K562 (cell line): ENCODE data around the gene ABI3BP. TPM values are rescaled to one million over a fixed set of nuclear protein-coding genes. Genes with fewer than 3 reads are reported as not detected.
"Not testable (repeated sequence)": the region's sequence is repeated elsewhere in the genome, so short reads cannot be mapped to it uniquely, and the experiment has no call there.

Experiments used
- ATAC-seq: fragments of 200-7000 bp; cut with Tn5 transposase; 3 replicates; pipeline ENCODE4 v1.9.1; 2020; ENCODE audit warnings: moderate library complexity
- BruUV-seq: library from RNA; stranded (reverse); fragments of 400-500 nt; replicated peaks from 2 replicates; lab custom pipeline; 2021; lab: Mats Ljungman, UMichigan
- CTCF ChIA-PET: fragments of 300-600 bp; formaldehyde crosslinking; extraction: SDS; loops from one replicate; lab custom pipeline; 2021; ENCODE audit warnings: low intra/inter-chr PET ratio; lab: Yijun Ruan, JAX
- POLR2A ChIA-PET: fragments of 300-600, 350-650 bp; sonication (Branson Sonifier 250); formaldehyde crosslinking; extraction: SDS; loops from one replicate; lab custom pipeline; 2021; ENCODE audit warnings: antibody characterized with exemption, inconsistent platforms; lab: Yijun Ruan, JAX
- DNase-seq, 4 experiments: peaks; one replicate each; pipeline versions ENCODE4 v3.0.0 to v3.0.0-alpha.2; 2011 to 2018; ENCODE audit warnings: low spot score in 3 of 4, mixed read lengths in 3 of 4; ENCODE audit errors: extremely low read depth in 1 of 4
- FAIRE-seq: peaks from 2 replicates; lab custom pipeline; 2011; peaks lifted over from hg19 to GRCh38; lab: Jason Lieb, UNC
- H2AFZ ChIP-seq: 2 replicates; pipeline ENCODE4 v1.6.0; 2011; ENCODE audit warnings: low read depth, low read length, control low read depth, inconsistent platforms
- H3K27ac ChIP-seq: fragments of 200-600 bp; 3 replicates; pipeline ENCODE4 v1.8.0; 2011; ENCODE audit warnings: low read depth, mild to moderate bottlenecking, control low read depth, inconsistent platforms, low read length, moderate library complexity, mixed read lengths; ENCODE audit errors: extremely low read depth
- H3K27me3 ChIP-seq, 2 experiments: fragments of 300-600 bp in 1 of 2; 2 replicates in 1 of 2; 3 replicates in 1 of 2; pipeline versions ENCODE4 v1.6.0 to v1.8.0; 2011; ENCODE audit warnings: inconsistent platforms in 2 of 2, low read length in 2 of 2, mild to moderate bottlenecking in 1 of 2, mixed read lengths in 1 of 2, moderate library complexity in 1 of 2; ENCODE audit not compliant: control insufficient read depth in 2 of 2, insufficient read depth in 2 of 2
- H3K36me3 ChIP-seq: fragments of 300-600 bp; 3 replicates; pipeline ENCODE4 v1.8.0; 2011; ENCODE audit warnings: mild to moderate bottlenecking, low read length, inconsistent platforms; ENCODE audit not compliant: control insufficient read depth, insufficient read depth
- H3K4me1 ChIP-seq, 2 experiments: fragments of 200-600 bp in 1 of 2; replicated peaks in 1 of 2; 2 replicates in 1 of 2; 3 replicates in 1 of 2; pipeline versions ENCODE4 v1.5.1 to v1.8.0; 2011; ENCODE audit warnings: inconsistent platforms in 2 of 2, low read length in 2 of 2, mild to moderate bottlenecking in 1 of 2, mixed read lengths in 1 of 2, moderate library complexity in 1 of 2; ENCODE audit not compliant: control insufficient read depth in 2 of 2, insufficient read depth in 2 of 2
- H3K4me2 ChIP-seq: 2 replicates; pipeline ENCODE4 v1.6.1; 2011; ENCODE audit warnings: low read length, control low read depth, inconsistent platforms, mixed read lengths; ENCODE audit not compliant: insufficient read depth
- H3K4me3 ChIP-seq: fragments of 200-600 bp; sonication (generic), shearing (Covaris generic); 2 replicates; pipeline ENCODE4 v1.5.1; 2016; ENCODE audit warnings: control low read depth, inconsistent platforms
- H3K79me2 ChIP-seq: fragments of 200-600 bp; 3 replicates; pipeline ENCODE4 v1.8.0; 2011; ENCODE audit warnings: low read length, inconsistent platforms; ENCODE audit not compliant: control insufficient read depth, insufficient read depth
- H3K9ac ChIP-seq, 2 experiments: 2 replicates each; pipeline versions ENCODE4 v1.6.0 to v1.6.1; 2011; ENCODE audit warnings: low read depth in 2 of 2, low read length in 2 of 2, control low read depth in 1 of 2, inconsistent platforms in 1 of 2, mild to moderate bottlenecking in 1 of 2, mixed read lengths in 1 of 2; ENCODE audit not compliant: insufficient read depth in 1 of 2
- H3K9me1 ChIP-seq: one replicate; pipeline ENCODE4 v1.6.0; 2011; ENCODE audit warnings: inconsistent platforms, mild to moderate bottlenecking, low read length, moderate library complexity; ENCODE audit not compliant: control insufficient read depth, insufficient read depth
- H3K9me3 ChIP-seq: replicated peaks from 2 replicates; pipeline ENCODE4 v1.5.1; 2011; ENCODE audit warnings: low read depth, low read length, inconsistent platforms; ENCODE audit not compliant: control insufficient read depth, insufficient read depth
- H4K20me1 ChIP-seq: replicated peaks from 2 replicates; pipeline ENCODE4 v1.6.1; 2011; ENCODE audit warnings: low read length, inconsistent platforms, mixed read lengths; ENCODE audit not compliant: control insufficient read depth, insufficient read depth
- FOSL1 ChIP-seq: fragments of 200-800 bp; sonication (Bioruptor generic); conservative IDR thresholded peaks from 2 replicates; pipeline ENCODE4 v1.6.1; 2016; ENCODE audit warnings: missing genetic modification characterization, missing compliant biosample characterization
- NBN ChIP-seq: fragments of 450-650 bp; IDR thresholded peaks from 2 replicates; pipeline ENCODE4 v1.6.1; 2016; ENCODE audit warnings: low read depth, mild to moderate bottlenecking
- NFIX ChIP-seq: fragments of 250-450 bp; sonication (Bioruptor Pico); IDR thresholded peaks from 2 replicates; pipeline ENCODE4 v1.4.0; 2020; ENCODE audit warnings: low read depth, mild to moderate bottlenecking, moderate library complexity
- RBFOX2 ChIP-seq: fragments of 200-400 bp; formaldehyde crosslinking; IDR thresholded peaks from 2 replicates; pipeline ENCODE4 v1.6.1; 2017; ENCODE audit warnings: low read depth, mild to moderate bottlenecking, low read length, moderate library complexity
- ZNF311 ChIP-seq: fragments of 250-450 bp; sonication (Bioruptor Pico); IDR thresholded peaks from 2 replicates; pipeline ENCODE4 v1.4.0; 2020; ENCODE audit warnings: mild to moderate bottlenecking, moderate library complexity
- WGBS: fragments of 100-300 bp; shearing (Covaris generic); methylation state at CpG from one replicate; pipeline ENCODE4 v1.1.6; 2016; ENCODE audit warnings: low coverage, mixed read lengths; ENCODE audit not compliant: insufficient coverage; ENCODE audit errors: missing lambda C conversion rate; 5-methylcytosine and 5-hydroxymethylcytosine counted together
- in situ Hi-C: fragments of 300-500 bp; cut with MboI; formaldehyde crosslinking; loops from 4 replicates; pipeline ENCODE4 v1.15.0; 2018; ENCODE audit warnings: inconsistent platforms, mixed read lengths
- intact Hi-C: fragments of 100-400 bp; cut with micrococcal nuclease; formaldehyde crosslinking; loops from 2 replicates; pipeline ENCODE4 v1.14.2; 2022
- polyA plus RNA-seq, 8 experiments: library from polyadenylated mRNA; depleted of rRNA in 4 of 8; stranded (reverse) in 5 of 8; unstranded in 3 of 8; fragments of >200 nt; fragmentation: Nextera tagmentation in 2 of 8; fragmentation: Illumina TruSeq in 1 of 8; extraction: Ambion mirVana in 2 of 8; extraction: Trizol in 1 of 8; gene quantifications; 2 replicates each; pipeline versions ENCODE4 v1.2.1 to v1.2.3, GENCODE V29; 2011 to 2014; ENCODE audit warnings: inconsistent platforms in 1 of 8, missing spikeins in 1 of 8
- total RNA-seq, 7 experiments: library from RNA; depleted of rRNA in 6 of 7; stranded (reverse); fragments of >200 nt in 6 of 7; fragmentation: Illumina TruSeq in 2 of 7; extraction: Trizol in 2 of 7; gene quantifications; 2 replicates each; pipeline versions ENCODE4 v1.2.1 to v1.2.3, GENCODE V29; 2011 to 2021; ENCODE audit warnings: low replicate concordance in 1 of 7
- TF ChIP-seq, protein P1 (sequence below): fragments of 250-450 bp; sonication (Bioruptor Pico); IDR thresholded peaks from 2 replicates; pipeline ENCODE4 v1.5.0; 2021

Gene ABI3BP
- total and polyA plus RNA-seq, 9 of the 15 experiments (the other 6 are each of a cell fraction or from before 2014, with no cell fraction given), result 0.01 to 0.24 (median 0.06) TPM; not detected in 5

DNA sequence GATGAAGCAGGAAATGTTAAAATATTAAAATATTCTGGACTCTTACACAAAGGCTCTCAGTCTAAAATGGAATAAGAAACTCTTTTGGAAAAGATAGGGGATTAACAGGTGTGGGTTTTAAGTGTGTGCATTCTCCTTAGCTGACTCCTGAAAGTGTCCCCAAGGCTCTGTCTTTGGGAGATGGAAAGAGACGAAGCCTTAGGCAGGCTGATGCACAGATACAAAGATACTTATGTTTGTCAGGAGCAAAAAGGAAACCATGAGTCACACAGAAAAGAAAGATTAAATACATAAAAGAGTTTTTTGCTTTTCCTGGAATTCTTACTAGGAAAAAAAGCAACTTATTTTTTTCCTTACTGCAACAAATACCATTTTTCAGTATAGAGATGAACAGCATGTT is 23.8 kb upstream of the ABI3BP start:
- intact Hi-C loops (no loop called here), in situ Hi-C loops (no loop called here)
- no peak overlapping the region for H2AFZ ChIP-seq
- TF ChIP-seq NBN (no peak), RBFOX2 (no peak), ZNF311 (CRISPR knock-in tag) (no peak), FOSL1 (peak; percentile 58), NFIX (CRISPR knock-in tag) (no peak)
- TF ChIP-seq, protein P1, sequence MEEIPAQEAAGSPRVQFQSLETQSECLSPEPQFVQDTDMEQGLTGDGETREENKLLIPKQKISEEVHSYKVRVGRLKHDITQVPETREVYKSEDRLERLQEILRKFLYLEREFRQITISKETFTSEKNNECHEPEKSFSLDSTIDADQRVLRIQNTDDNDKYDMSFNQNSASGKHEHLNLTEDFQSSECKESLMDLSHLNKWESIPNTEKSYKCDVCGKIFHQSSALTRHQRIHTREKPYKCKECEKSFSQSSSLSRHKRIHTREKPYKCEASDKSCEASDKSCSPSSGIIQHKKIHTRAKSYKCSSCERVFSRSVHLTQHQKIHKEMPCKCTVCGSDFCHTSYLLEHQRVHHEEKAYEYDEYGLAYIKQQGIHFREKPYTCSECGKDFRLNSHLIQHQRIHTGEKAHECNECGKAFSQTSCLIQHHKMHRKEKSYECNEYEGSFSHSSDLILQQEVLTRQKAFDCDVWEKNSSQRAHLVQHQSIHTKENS (CRISPR knock-in tag), result no peak
- DNase-seq, result no peak
- H3K27ac ChIP-seq, result no peak overlapping the region
- H4K20me1 ChIP-seq, result no peaks in the 10 kb centered on the region
- no peaks in the 10 kb centered on the region for H3K9me3 ChIP-seq
- no peaks in the 10 kb centered on the region for H3K9me1 ChIP-seq
- H3K4me3 ChIP-seq, result no peak overlapping the region
- CTCF ChIA-PET, result no interaction called here
- POLR2A ChIA-PET, result no interaction called here
- no peak for ATAC-seq
- no peaks in the 10 kb centered on the region for H3K36me3 ChIP-seq
- H3K79me2 ChIP-seq, result no peaks in the 10 kb centered on the region
- H3K9ac ChIP-seq, result no peak overlapping the region
- WGBS, result 0% methylated on average over 1 of the region's 1 CpG
- H3K27me3 ChIP-seq, result no peaks in the 10 kb centered on the region
- FAIRE-seq, result no peak
- H3K4me2 ChIP-seq, result no peak overlapping the region
- no TSS peak for BruUV-seq
- H3K4me1 ChIP-seq, result no peaks in the 10 kb centered on the region; a peak in 1 of 5 replicates

DNA sequence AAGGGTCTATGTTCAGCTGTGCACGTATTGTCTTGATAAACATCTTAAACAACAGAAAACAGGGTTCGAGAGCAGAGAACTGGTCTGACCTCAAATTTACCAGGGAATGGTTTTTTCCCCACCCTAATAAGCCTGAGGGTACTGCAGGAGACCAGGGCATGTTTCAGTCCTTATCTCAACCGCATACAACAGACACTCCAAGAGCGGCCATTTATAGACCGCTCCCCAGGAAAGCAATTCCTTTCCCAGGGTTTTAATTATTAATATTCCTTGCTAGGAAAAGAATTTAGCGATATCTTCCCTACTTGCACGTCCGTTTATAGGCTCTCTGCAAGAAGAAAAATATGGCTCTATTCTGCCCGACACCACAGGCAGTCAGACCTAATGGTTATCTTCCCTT is 19.1 kb upstream of the ABI3BP start:
- FAIRE-seq, intact Hi-C loops, ATAC-seq, BruUV-seq, DNase-seq, H3K9me1 ChIP-seq, H3K9me3 ChIP-seq, CTCF ChIA-PET, H3K79me2 ChIP-seq, H4K20me1 ChIP-seq, H3K27me3 ChIP-seq, H3K27ac ChIP-seq, POLR2A ChIA-PET, H3K4me3 ChIP-seq, H3K4me2 ChIP-seq, in situ Hi-C loops, H2AFZ ChIP-seq, H3K4me1 ChIP-seq, H3K9ac ChIP-seq, H3K36me3 ChIP-seq: not testable (repeated sequence)
- 16% methylated on average over 7 of the region's 9 CpGs for WGBS
